Jurkat, Clone E6-1 (cell line): ENCODE data around the gene PDPK1.
"Not testable (repeated sequence)": the region's sequence is repeated elsewhere in the genome, so short reads cannot be mapped to it uniquely, and the experiment has no call there.

Source experiments
- DNase-seq: peaks from one replicate; pipeline ENCODE4 v3.0.0-alpha.2; 2011; ENCODE audit warnings: low read depth, low spot score
- H3K4me3 ChIP-seq: 2 replicates; pipeline ENCODE4 v1.5.1; 2011; ENCODE audit warnings: mild to moderate bottlenecking, low read length, control low read depth, moderate library complexity

Gene PDPK1

DNA sequence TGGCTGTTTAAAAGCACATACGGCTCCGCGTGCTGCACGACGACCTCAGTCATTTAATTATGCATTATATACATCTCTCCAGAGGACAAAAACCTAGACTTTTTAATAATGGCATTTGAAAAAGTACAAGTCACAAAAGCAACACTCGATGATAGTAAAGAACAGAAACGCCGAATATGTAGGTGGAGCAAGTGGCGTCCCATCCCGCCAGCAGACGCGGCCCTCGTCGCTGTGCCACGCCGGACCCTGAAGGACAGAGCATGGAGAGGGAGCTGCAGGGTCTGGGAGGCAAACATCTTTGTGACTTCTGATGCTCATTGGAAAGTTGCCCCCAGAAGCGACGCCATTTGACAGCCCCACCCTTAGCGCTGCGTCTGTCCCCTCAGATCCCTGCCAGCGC, 38.0 kb downstream of the PDPK1 start:
- DNase-seq, H3K4me3 ChIP-seq: not testable (repeated sequence)

DNA sequence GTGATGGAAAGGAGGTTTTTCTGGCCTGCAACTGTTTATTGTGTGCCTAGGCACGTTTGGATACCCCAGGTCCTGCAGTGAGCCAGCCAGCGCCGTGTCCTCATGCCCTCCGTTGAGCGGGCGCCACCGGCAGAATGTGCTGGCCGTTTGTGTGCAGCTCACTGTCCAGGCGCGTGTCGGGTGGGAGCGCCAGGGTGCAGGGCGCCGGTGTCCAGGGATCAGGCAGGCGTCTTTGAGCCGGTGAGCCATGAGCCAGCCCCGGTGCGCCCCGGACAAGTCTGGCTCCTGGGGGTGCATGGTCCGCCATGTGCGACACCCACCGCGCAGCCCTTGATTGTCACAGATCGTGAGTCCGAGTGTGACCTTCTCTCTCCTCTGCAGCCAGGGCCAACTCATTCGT, 39.2 kb downstream of the PDPK1 start:
- DNase-seq: not testable (repeated sequence)

DNA sequence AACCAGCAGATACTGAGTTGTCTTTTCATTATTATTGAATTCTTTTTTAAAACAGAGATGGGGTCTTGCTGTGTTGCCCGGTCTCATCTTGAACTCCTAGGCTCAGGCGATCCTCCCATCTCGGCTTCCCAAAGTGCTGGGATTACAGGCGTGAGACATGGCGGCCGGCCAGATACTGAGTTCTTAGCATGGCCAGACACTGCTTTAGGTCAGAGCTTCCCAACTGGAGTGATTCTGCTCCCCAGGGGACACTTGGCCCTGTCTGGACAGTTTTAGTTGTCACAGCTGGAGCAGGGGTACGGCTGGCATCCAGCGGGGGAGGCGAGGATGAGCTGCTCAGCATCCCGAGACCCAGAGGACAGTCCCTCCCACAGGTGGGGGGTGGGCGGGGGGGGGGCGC, 41.1 kb downstream of the PDPK1 start:
- not testable (repeated sequence) for DNase-seq

More for the DNA sequence above, 39.2 kb downstream of the PDPK1 start:
- not testable (repeated sequence) for H3K4me3 ChIP-seq

DNA sequence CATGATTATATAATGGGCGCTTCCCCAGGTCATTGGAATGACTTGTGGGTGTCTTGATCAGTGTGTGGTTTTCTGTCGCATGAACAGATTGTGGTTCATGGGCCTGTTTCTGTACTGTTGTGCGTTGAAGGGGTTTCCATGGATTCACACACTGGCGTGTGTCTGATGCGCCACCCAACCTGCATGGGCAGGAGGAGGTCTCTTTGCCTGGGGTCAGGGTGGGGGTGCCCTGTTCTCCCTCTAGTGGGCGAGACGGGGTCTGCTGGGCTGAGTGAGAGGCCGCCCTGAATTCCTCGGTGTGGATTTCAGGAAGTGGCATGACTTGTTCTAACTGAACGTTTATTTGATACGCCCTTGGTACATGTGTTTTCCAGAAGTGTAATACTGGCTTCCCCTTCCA, 42.3 kb downstream of the PDPK1 start:
- DNase-seq: peak; percentile 46
- not testable (repeated sequence) for H3K4me3 ChIP-seq

More for the DNA sequence above, 41.1 kb downstream of the PDPK1 start:
- not testable (repeated sequence) for H3K4me3 ChIP-seq

DNA sequence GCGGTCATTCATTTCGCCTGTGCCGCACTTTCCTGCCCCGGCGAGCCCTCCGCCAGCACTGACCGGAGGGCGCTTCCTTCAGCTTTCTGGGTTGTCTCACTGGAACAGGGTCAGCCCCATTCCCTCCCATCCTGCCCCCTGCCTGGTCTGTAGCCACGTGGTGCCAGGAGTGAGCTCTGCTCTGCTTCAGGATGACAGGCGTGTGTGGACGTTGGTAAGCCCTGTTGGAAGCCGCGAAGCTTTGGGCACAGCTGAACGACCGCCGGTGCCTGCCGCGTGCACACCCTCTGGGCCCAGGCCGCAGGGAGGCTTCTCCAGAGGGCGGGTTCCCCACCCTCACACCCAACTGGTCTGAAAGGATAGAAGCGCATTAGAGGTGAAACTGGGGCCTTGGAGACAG, 43.0 kb downstream of the PDPK1 start:
- H3K4me3 ChIP-seq, DNase-seq: not testable (repeated sequence)

GRCh38 chr16:2584729-2585650, 47.2 kb downstream of the PDPK1 start:
- H3K4me3 ChIP-seq: no peak overlapping the region
- DNase-seq: peak; percentile 48

DNA sequence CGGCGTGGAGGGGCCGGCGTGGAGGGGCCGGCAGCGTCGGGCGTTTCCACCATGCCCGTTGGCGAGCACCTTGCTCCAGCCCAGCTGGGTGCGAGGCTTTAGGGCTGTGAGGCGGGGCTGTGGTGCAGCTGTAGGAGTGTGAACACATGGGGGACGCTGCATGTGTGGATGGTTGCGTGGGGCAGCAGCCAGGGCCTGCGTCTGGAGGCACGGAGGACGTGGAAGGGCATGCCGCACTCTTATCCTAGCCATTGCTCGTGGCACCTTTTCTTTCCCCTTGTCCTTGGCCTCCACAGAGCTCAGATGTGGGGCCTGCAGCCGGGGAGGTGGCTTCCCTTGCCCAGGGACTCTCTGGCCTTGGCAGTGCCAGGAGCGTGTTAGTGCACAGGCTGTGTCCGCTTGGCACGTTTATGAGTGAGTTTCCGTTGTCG, 47.8 kb downstream of the PDPK1 start:
- no peak overlapping the region for H3K4me3 ChIP-seq
- DNase-seq: no peak

DNA sequence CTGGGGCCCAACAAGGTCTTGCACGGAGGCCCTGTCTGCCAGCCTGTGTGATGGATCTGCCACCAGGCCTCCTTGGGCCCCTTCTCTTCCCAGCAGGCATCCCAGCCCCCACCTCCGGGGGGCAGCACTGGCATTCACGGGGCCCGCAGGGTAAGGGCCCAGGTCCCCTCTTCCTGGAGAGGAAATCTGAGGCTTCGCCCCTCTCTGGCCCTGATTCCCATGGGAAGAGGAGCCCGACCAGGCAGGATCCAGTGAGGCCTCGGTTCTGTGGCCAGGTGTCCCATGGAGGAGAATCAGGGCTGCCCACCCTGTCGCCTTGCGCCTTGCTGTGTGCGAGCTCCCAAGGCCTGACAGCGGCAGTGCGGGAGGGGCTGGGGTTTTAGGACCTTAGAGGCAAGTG, 48.4 kb downstream of the PDPK1 start:
- H3K4me3 ChIP-seq: no peak overlapping the region
- DNase-seq: no peak

GRCh38 chr16:2586901-2587480, 49.2 kb downstream of the PDPK1 start:
- no peak for DNase-seq
- H3K4me3 ChIP-seq: no peak overlapping the region

DNA sequence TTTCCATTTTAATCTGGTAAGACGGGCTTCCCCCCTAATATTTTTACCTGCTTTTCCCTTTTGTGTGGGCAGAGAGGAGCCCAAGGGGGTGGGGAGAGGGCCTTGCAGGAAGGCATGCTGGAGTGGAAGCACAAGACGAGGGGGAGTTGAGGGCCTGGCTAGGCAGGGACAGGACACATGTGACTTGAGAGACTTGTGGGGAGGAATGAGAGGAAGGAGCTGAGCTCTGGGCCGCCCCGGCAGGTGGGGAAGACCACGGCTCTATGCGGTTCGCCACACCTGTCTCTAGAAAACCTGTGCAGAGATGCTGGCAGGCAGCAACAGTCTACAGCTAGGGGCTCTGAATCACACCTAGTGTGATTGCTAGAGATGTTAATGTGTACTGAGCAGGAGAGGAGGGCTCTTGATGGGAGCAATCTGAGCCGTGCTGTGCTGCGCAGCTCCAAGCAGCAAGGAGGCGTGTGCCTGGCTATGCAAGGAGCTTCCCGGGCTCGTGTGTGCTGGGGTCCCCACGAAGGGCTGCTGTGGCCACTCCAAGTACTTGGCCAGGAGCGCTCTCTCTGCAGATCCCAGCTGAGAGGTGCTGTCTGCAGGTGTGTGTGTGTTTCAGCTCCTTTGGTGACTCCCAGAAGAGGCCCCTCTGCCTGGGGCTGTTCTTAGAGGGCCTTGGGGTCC, 50.2 kb downstream of the PDPK1 start:
- H3K4me3 ChIP-seq: no peak overlapping the region
- no peak for DNase-seq

DNA sequence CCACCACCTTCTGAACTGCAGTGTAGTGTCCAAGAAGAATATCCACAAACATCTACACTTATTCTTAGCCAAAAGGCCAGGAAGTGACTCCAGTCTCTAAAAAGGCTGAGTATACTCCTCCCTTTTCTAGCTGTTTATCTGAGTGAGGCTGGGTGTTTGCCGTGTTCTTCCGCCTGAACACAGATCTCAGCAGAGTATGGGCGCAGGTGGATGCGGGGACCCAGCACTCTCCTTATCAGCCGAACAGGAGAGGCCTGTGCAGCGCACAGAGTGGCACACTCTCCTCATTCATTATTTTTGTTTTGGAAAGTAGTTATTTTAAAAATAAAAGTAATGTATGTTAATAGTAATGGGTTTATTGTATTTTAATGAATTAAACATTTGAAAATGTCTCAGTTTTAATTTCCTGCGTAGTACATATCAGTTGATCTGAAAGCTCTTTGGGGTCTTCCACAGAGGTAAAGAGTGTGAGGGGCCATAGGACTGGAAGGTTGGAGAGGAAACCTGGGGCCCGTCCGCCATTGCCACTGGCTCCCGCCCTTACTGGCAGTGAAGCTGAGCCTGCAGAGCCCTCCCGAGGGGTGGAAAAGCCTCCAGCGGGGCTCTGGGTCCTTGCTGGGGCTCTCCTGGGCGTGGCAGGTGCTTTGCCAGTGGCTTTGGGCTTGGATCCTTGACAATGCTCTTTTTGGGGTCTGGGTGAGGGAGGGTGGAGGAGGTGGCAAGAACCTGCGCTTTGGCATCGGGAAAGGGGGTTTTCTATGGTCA, 53.8 kb downstream of the PDPK1 start:
- no peak for DNase-seq
- H3K4me3 ChIP-seq: no peak overlapping the region

DNA sequence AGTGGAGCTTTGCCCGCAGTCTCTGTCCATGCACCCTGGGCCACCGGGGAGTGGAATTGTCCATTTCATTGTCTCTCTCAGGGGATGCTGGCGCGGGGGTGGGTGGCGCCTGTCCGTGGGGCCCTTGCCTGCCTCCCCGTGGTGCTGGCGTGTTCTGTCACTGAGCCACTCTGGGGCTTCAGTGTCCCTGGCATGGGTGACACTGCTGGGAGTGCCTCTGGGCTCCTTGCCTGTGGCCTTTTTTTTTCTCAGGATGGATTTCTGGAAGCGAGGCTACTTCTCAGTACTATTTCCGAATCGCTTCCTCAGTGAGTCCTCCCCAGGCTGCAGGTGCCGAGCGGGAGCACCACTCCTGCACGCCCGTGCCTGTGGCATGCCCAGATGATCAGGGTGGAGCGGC, 55.0 kb downstream of the PDPK1 start:
- DNase-seq: no peak
- H3K4me3 ChIP-seq: no peak overlapping the region

DNA sequence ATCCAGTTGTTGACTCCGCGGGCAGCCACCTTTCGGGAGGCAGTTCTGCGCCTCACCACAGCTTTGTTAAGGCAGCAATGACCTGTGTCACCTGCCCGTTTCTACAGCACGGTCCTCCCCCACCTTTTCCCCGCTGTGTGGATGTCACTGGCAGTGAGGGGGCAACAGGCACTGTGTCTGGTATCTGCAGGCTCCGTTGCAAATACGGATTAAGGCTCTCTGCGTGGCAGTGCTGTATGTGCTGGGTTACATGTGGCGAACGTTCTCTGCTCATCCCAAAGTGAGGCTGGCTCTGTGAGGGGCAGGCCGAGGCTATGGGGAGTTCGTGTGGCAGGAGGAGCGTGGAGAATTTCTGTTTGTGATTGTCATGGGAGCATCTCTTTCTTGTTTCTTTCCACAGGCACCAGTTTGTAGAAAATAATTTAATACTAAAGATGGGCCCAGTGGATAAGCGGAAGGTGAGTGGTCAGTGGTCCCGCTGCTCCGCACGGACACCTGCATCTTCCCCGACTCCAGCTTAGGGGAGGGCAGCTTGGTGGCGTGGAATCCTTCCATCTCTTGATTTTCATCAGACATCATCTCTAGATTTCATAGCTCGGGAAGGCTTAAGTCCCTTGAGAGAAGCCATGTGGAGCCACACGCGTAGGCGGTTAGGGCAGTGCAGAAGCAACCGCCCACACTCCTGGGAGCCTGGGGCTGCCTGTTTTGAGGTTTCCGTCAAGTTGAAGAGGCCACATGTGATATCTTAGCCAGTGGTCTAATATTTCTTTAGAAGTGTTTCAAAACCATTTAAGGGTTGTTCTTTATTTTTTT, 57.8 kb downstream of the PDPK1 start:
- no peak overlapping the region for H3K4me3 ChIP-seq
- DNase-seq: no peak

DNA sequence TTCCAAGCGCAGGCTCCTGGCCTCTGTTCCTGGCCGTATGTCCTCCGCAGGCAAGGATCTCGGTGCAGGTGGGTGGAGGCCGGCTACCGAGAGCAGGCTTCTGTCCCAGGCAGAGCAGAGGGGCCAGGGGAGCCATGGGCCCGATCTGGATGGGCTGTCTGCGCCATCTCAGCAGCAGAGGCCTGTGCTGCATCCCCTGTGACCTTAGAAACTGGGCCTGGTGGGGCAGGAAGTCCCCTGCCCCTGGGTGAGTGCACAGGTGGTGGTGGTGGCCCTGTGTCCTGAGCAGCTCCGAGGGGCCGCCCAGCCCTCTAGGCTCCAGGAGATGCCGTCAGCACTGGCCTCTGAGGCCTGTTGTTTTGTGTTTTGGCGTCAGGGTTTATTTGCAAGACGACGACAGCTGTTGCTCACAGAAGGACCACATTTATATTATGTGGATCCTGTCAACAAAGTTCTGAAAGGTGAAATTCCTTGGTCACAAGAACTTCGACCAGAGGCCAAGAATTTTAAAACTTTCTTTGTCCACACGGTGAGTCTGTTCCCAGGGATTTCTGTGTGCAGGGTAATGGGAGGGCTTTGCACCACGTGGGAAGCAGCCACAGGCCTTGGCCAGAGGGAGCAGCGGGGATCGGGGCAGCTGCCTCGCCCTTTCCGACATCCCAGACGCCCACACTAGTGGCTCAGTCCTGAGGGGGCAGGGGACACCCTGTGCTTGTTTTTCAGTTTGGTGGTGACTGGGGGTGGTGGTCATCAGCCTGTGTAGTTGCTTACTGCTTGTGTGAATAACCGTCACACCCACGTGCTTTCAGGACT, 59.1 kb downstream of the PDPK1 start:
- DNase-seq: no peak
- no peak overlapping the region for H3K4me3 ChIP-seq

DNA sequence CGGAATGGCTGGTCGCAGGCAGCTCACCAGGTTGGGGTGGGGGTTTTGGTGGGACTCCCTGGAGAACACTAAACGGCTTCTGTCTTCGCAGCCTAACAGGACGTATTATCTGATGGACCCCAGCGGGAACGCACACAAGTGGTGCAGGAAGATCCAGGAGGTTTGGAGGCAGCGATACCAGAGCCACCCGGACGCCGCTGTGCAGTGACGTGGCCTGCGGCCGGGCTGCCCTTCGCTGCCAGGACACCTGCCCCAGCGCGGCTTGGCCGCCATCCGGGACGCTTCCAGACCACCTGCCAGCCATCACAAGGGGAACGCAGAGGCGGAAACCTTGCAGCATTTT, 59.7 kb downstream of the PDPK1 start:
- H3K4me3 ChIP-seq: no peak overlapping the region
- DNase-seq: no peak

- no peak overlapping the region for H3K4me3 ChIP-seq
- DNase-seq: no peak
Measured at GRCh38 chr16:2598133-2598641, 60.4 kb downstream of the PDPK1 start.

DNA sequence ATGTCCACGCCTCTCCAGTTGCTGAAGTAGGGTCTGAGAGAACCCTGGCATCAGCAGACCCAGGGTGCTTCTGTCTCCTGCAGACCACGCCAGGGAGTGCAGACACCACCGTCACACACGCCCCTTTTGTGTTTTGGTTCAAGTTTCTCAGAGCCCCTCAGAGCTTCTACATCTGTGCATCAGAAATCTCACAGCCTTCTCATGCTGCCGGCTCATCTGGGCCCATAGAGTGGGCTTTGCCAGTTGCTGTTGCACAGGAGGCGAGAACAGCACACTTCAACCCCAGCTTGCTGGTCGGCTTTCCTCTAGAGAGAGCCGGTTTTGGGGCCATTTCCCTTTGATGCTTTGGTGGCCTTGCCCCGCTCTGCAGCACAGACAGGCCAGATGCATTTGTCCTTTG, 60.9 kb downstream of the PDPK1 start:
- H3K4me3 ChIP-seq: no peak overlapping the region
- DNase-seq: no peak

- H3K4me3 ChIP-seq, DNase-seq: not testable (repeated sequence)
Measured at GRCh38 chr16:2599165-2599564, 61.3 kb downstream of the PDPK1 start.
